Thoracic aorta (tissue), 2 donors: ENCODE measurements around the gene APOD. TPM values are rescaled to one million over a fixed set of nuclear protein-coding genes. Genes with fewer than 3 reads are reported as not detected.
A peak's percentile ranks its signal among the peaks of the same experiment; 100 is the strongest.
"Not testable (repeated sequence)": the region's sequence is repeated elsewhere in the genome, so short reads cannot be mapped to it uniquely, and the experiment has no call there.

Experiments
- ATAC-seq: fragments of 150-250 bp; one replicate; pipeline ENCODE4 v1.8.0; 2017; ENCODE audit warnings: low read depth; ENCODE audit not compliant: insufficient number of reproducible peaks, low FRiP score
- DNase-seq: peaks from one replicate; pipeline ENCODE4 v3.0.0-alpha.2; 2020; ENCODE audit warnings: low spot score
- H3K27ac ChIP-seq, 2 donors: fragments of 200-600 bp; sonication (generic); 1 replicate in 1 of 2; 2 replicates in 1 of 2; pipeline ENCODE4 v1.5.1; 2016; ENCODE audit warnings: mild to moderate bottlenecking in 2 of 2, moderate library complexity in 2 of 2
- H3K27me3 ChIP-seq: fragments of 200-600 bp; sonication (generic); replicated peaks from 2 replicates; pipeline ENCODE4 v1.6.0; 2016; ENCODE audit warnings: mild to moderate bottlenecking; ENCODE audit not compliant: insufficient read depth
- H3K36me3 ChIP-seq: fragments of 200-600 bp; sonication (generic); one replicate; pipeline ENCODE4 v1.5.1; 2016
- H3K4me1 ChIP-seq, 2 donors: fragments of 200-600 bp; sonication (generic); 1 replicate in 1 of 2; 2 replicates in 1 of 2; pipeline versions ENCODE4 v1.5.1 to v1.6.0; 2016; ENCODE audit warnings: low read depth in 2 of 2, mild to moderate bottlenecking in 1 of 2; ENCODE audit not compliant: control insufficient read depth in 1 of 2
- H3K4me3 ChIP-seq: fragments of 200-600 bp; sonication (generic); 2 replicates; pipeline ENCODE4 v1.5.1; 2016; ENCODE audit warnings: mild to moderate bottlenecking
- H3K9me3 ChIP-seq: fragments of 200-600 bp; sonication (generic); 2 replicates; pipeline ENCODE4 v1.5.1; 2016
- total RNA-seq, 2 donors: library from RNA; depleted of rRNA; stranded (reverse); fragments of >200 nt; gene quantifications; one replicate each; pipeline versions ENCODE4 v1.1.0 to v1.2.3, GENCODE V29; 2016

APOD gene
- total RNA-seq, 2 donors from 2014 or later, result 135 to 153 TPM

DNA sequence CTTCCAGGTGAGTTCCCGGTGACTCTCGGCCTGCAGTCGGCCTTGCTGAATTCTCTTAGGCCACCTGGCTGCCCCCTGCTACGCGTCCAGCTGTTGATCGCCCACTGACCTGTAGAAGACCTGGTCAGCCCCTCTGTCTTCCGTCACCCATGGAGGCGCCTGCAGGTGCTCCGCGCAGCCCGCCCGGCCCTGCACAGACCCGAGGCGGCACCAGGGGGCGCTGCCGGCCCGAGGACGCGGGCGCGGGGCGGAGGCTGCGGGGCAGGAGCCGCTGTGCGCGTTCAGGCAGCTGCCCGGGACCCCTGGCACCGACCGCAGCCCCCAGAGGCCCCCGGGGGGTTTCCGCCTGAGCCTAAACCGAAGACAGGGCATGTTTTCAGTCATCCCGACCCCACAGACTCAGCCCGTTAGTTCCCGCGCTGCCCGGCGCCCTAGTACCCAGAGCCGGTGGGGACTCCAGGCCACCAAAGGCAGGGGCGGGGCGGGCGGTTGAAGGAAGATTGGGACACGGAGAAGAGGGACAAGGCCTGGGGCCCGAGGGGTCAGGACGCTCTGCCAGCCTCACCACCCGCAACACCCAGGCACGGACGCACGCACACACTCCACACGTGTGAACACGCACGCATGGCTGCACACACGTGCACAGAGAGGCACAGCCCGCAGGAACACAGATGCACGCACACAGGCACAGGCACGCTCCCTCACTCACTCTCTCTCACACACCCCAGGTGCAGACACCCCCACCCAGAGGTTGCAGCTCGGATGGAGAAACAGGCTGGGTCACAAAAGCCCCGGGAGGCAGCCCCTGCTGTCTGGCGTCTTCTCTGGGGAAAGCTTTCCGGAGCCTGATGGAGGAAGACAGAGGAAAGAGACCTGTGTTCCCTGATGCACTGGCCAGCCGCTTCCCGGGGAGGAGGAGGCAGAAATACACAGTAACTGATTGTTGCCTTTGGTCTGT, 41.1 kb upstream of the APOD start:
- not testable (repeated sequence) for H3K27ac ChIP-seq, H3K4me3 ChIP-seq, H3K4me1 ChIP-seq, H3K9me3 ChIP-seq, H3K27me3 ChIP-seq, DNase-seq, H3K36me3 ChIP-seq
- peak; percentile 59 for ATAC-seq

DNA sequence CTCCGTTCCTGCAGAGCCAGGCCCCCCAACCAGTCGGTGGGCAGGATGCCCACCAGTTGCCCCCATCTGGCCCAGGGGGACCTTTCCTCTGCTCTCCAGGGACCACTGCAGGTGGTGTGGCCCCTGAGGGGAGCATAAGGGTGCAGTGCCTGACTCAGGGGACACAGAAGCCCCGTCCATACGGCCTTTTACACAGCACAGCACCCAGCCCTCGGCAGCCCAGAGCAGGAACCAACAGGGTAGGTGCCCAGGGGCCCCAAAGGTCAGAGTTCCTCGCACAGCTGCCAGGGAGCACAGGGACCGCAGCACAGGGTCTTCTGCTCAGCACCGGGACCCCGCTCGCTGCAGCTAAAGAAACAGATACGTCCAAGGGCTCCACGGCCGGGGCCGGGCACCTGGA, 40.4 kb upstream of the APOD start:
- H3K4me1 ChIP-seq, H3K36me3 ChIP-seq, H3K4me3 ChIP-seq, H3K27me3 ChIP-seq, ATAC-seq, DNase-seq, H3K27ac ChIP-seq, H3K9me3 ChIP-seq: not testable (repeated sequence)

GRCh38 chr3:195623217-195623965, 39.7 kb upstream of the APOD start:
- not testable (repeated sequence) for H3K4me3 ChIP-seq, DNase-seq

DNA sequence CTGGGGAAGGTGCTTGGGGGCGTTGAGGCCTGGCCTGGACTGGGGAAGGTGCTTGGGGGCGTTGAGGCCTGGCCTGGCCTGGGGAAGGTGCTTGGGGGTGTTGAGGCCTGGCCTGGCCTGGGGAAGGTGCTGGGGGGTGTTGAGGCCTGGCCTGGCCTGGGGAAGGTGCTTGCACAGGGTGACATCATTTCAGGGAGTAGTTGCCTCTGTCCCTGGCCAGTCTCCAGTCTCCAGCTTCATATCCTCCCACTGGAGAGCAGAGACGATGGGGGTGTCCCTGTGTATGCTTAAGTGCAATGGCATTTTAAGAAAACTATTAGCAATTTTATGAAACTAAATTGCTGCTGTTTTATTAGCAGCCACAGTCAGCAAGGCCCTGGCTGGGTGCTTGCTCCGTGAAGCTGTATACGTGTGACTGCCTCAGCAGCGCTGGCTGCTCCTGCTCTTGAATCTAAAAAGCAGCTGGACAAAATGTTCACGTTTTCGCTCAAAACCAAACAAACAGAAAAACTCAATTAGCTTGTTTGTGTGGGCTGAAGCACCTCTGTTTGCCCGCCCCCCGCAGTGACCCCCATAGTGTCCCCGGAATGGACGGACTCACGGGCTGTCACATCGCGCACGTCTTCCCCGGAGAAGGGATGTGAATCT, 38.9 kb upstream of the APOD start:
- H3K36me3 ChIP-seq, H3K4me1 ChIP-seq, H3K27me3 ChIP-seq, ATAC-seq, H3K9me3 ChIP-seq, DNase-seq, H3K4me3 ChIP-seq, H3K27ac ChIP-seq: not testable (repeated sequence)

More at GRCh38 chr3:195623217-195623965, 39.7 kb upstream of the APOD start:
- H3K4me1 ChIP-seq, H3K27me3 ChIP-seq, H3K27ac ChIP-seq, H3K9me3 ChIP-seq, ATAC-seq, H3K36me3 ChIP-seq: not testable (repeated sequence)

GRCh38 chr3:195622012-195622411, 38.3 kb upstream of the APOD start:
- not testable (repeated sequence) for DNase-seq, H3K4me1 ChIP-seq, H3K4me3 ChIP-seq, ATAC-seq, H3K27ac ChIP-seq, H3K9me3 ChIP-seq, H3K36me3 ChIP-seq, H3K27me3 ChIP-seq

- H3K36me3 ChIP-seq, H3K27ac ChIP-seq, H3K4me3 ChIP-seq, DNase-seq, ATAC-seq, H3K4me1 ChIP-seq, H3K27me3 ChIP-seq, H3K9me3 ChIP-seq: not testable (repeated sequence)
Observed at GRCh38 chr3:195621095-195621494, 37.4 kb upstream of the APOD start.

DNA sequence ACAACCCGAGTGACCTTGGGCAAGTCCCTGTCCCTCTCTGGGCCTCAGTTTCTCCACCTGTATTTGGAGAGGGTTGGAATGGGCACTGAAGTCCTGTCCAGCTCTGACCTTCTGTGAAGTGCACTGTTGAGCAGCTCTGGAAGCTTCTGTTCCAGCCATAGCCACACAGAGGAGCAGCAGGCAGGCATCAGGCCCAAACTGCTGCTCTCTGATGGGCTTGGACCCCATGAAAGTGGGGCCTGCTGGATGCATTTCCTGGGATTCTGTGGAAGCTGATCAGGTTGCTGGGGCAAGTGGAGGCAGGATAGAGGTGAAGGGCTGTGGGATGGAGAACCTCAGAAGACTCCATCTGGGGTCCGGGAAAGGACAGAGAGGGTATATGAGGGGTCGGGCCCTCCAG, 36.7 kb upstream of the APOD start:
- H3K27me3 ChIP-seq, H3K9me3 ChIP-seq, H3K27ac ChIP-seq, H3K36me3 ChIP-seq, DNase-seq, ATAC-seq, H3K4me3 ChIP-seq, H3K4me1 ChIP-seq: not testable (repeated sequence)

DNA sequence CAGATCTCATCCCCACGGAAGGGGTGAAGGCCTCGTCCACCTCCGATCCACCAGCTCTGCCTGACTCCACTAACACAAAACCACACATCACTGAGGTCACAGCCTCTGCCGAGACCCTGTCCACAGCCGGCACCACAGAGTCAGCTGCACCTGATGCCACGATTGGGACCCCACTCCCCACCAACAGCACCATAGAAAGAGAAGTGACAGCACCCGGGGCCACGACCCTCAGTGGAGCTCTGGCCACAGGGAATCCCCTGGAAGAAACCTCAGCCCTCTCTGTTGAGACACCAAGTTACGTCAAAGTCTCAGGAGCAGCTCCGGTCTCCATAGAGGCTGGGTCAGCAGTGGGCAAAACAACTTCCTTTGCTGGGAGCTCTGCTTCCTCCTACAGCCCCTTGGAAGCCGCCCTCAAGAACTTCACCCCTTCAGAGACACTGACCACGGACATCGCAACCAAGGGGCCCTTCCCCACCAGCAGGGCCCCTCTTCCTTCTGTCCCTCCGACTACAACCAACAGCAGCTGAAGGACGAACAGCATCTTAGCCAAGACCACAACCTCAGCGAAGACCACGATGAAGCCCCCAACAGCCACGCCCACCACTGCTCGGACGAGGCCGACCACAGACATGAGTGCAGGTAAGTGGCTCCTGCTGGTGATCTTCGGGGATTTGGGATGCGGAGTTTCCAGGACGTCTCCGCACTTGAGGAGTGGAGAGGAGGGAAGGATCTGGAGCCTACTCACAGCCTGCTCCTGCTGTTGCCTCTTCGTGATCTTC, 36.0 kb upstream of the APOD start:
- H3K9me3 ChIP-seq, ATAC-seq, H3K27me3 ChIP-seq, H3K4me1 ChIP-seq, DNase-seq, H3K4me3 ChIP-seq, H3K36me3 ChIP-seq, H3K27ac ChIP-seq: not testable (repeated sequence)

DNA sequence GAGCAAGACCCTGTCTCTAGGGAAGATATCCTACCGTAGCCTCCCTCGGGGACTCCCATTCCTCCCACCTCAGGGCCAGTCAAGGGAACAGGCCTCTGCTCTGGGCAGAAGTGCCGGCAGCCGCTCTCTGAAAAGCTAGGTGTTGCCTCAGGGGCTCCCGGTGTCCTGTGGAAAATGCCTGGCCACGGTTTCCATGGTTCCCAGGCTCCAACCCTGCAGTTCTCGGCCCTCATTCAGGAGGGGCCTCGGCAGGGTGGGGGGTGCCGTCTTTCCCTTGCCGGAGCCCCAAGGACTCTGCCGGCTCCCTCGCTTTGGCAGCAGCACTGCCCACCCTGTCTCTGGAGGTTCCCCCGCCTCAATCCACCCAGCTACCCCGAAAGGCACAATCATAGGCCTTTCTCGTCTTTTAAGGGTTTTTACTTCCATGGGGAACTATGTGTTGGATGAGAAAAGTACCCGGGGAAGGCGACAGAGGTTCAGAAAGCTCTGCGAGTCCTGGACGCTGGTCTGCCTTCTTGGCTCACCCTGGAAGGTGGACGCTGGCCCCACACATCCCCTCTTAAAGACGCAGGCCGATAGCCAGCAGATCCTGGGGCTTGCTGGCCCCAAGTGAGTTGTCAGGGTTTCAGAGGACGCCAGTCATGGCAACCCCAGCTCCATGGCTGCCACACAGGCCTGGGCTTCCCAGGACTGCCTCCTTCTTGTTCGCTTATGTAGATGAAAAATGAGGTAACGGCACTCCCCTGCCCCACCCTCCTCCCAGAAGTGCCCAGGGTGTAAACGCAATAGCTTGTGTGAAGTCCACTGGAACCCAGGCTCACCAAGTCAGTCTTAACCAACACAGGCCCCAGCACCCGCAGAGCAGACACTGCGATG, 34.3 kb upstream of the APOD start:
- not testable (repeated sequence) for H3K9me3 ChIP-seq, H3K36me3 ChIP-seq, H3K4me1 ChIP-seq, H3K4me3 ChIP-seq, ATAC-seq, H3K27me3 ChIP-seq, H3K27ac ChIP-seq, DNase-seq

DNA sequence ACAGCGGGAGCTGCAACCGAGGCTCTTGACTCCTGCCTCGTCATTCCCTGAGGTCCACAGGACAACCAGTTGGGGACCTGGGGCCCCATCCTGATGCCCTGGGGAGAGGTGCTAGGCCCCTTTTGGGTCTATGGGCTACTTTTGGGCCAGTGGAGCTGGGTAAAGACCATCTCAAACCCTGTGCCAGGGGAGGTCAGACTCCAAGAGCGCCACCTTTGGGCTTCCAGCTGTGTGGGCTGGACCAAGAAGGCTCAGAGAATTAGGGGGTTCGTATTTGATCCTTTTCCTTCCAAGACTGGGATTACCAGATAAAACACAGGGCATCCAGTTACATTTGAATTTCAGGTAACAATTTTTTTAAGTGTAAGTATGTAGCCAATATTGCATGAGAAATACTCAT, 33.4 kb upstream of the APOD start:
- not testable (repeated sequence) for H3K27me3 ChIP-seq, ATAC-seq, H3K36me3 ChIP-seq, H3K27ac ChIP-seq, H3K9me3 ChIP-seq, H3K4me3 ChIP-seq, H3K4me1 ChIP-seq, DNase-seq
